ENCODE measurements around the gene PJA2. TPM values are rescaled to one million over a fixed set of nuclear protein-coding genes. Genes with fewer than 3 reads are reported as not detected.

PJA2 gene
- total and polyA plus RNA-seq, 9 donors = 58.8 to 122 (median 109) TPM

DNA sequence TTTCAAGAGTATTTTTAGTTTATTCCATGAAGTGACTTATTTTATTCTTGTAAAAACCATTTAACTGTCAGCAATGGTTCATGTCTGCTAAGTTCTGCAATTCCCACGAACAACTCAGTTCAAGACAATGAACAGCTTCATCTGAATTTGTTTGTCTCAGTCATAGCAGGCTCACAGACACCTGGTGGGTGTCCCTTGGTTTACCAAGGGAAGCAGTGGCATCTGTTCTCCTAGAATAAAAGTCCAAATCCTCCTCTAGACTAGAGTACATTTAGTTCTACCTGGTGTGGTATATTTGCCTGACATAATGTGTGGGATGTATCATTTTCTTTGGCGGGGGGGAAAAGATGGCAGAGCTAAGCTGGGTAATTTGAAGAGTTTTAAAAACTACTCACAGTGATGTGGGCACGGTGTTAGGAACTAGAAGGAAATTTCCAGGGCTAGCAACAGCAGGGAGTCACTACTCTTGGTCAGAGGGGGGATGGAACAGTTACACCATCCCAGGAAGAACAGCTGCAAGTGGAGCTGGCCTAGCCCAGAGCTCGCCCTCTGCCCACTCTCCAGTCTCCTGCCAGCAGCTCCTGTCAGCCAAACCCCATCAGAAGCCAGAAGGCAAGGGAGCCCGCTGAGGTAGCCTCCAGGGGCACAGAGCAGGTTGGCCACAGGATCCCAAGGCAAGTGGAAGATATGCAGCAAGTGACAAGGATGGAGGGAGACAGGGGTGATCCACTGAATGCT is 100.3 kb downstream of the PJA2 start:
- intact Hi-C loops (cut with DNase I) = no loop called here
- Histone ChIP-seq H3K36me3 (no peaks in the 10 kb centered on the region), H3K4me3 (no peak overlapping the region), H3K4me1 (ENCODE audit: insufficient read depth) (peaks cover 1% of the 10 kb centered on the region), H3K9me3 (no peaks in the 10 kb centered on the region), H3K27ac (no peak overlapping the region), H3K27me3 (no peaks in the 10 kb centered on the region)
- no peak for DNase-seq
- TF ChIP-seq POLR2A (IDR thresholded peaks at IDR 0.05) (no peak), EP300 (IDR thresholded peaks at IDR 0.05) (no peak)
- 90 to 94% (median 92%) methylated on average over 5 of the region's 5 CpGs for WGBS, 3 donors

DNA sequence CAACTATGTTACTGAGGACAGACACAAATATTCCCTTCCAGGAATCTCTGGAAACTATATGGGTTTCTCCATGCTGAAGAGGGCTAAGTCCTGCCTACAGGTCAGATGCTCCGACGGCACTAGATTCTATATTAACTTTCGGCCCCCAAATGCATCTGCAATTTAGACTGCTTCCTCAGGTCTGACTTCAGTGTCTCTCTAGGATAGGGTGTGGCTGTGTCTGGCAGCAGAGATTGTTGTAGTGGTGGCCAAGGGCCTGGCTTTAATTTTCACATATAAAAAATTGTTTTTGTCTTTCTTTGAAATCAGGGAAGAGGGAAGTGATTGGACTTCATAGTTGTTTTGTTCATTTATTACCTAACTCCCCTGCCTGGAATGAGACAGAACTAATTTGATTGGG is 101.8 kb downstream of the PJA2 start:
- Histone ChIP-seq H3K4me1 (ENCODE audit: insufficient read depth) (peaks cover 2% of the 10 kb centered on the region), H3K9me3 (no peaks in the 10 kb centered on the region), H3K27ac (no peak overlapping the region), H3K36me3 (no peaks in the 10 kb centered on the region), H3K4me3 (no peak overlapping the region), H3K27me3 (no peaks in the 10 kb centered on the region)
- no peak for DNase-seq
- intact Hi-C loops (cut with DNase I) = no loop called here
- TF ChIP-seq POLR2A (IDR thresholded peaks at IDR 0.05) (no peak), EP300 (IDR thresholded peaks at IDR 0.05) (no peak)
- TF ChIP-seq, protein P1, sequence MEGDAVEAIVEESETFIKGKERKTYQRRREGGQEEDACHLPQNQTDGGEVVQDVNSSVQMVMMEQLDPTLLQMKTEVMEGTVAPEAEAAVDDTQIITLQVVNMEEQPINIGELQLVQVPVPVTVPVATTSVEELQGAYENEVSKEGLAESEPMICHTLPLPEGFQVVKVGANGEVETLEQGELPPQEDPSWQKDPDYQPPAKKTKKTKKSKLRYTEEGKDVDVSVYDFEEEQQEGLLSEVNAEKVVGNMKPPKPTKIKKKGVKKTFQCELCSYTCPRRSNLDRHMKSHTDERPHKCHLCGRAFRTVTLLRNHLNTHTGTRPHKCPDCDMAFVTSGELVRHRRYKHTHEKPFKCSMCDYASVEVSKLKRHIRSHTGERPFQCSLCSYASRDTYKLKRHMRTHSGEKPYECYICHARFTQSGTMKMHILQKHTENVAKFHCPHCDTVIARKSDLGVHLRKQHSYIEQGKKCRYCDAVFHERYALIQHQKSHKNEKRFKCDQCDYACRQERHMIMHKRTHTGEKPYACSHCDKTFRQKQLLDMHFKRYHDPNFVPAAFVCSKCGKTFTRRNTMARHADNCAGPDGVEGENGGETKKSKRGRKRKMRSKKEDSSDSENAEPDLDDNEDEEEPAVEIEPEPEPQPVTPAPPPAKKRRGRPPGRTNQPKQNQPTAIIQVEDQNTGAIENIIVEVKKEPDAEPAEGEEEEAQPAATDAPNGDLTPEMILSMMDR (IDR thresholded peaks at IDR 0.05) = no peak
- 88 to 92% (median 88%) methylated on average over 3 of the region's 3 CpGs for WGBS, 3 donors

GRCh38 chr5:109307456-109307855 is 102.3 kb downstream of the PJA2 start:
- WGBS, 3 donors = 77 to 84% (median 84%) methylated on average over 4 of the region's 4 CpGs
- Histone ChIP-seq H3K27me3 (no peaks in the 10 kb centered on the region), H3K9me3 (no peaks in the 10 kb centered on the region), H3K4me1 (ENCODE audit: insufficient read depth) (peaks cover 2% of the 10 kb centered on the region), H3K27ac (no peak overlapping the region), H3K4me3 (no peak overlapping the region), H3K36me3 (no peaks in the 10 kb centered on the region)
- DNase-seq = no peak
- intact Hi-C loops (cut with DNase I) = no loop called here
- TF ChIP-seq POLR2A (IDR thresholded peaks at IDR 0.05) (no peak), EP300 (IDR thresholded peaks at IDR 0.05) (no peak)
- TF ChIP-seq, protein P1 (IDR thresholded peaks at IDR 0.05) = no peak

GRCh38 chr5:109305352-109305751 is 104.4 kb downstream of the PJA2 start:
- Histone ChIP-seq H3K4me1 (ENCODE audit: insufficient read depth) (peaks cover 2% of the 10 kb centered on the region), H3K9me3 (no peaks in the 10 kb centered on the region), H3K27ac (no peak overlapping the region), H3K36me3 (no peaks in the 10 kb centered on the region), H3K27me3 (no peaks in the 10 kb centered on the region), H3K4me3 (no peak overlapping the region)
- no peak for DNase-seq
- 89 to 95% (median 95%) methylated on average over 2 of the region's 2 CpGs for WGBS, 3 donors
- intact Hi-C loops (cut with DNase I) = no loop called here
- TF ChIP-seq POLR2A (IDR thresholded peaks at IDR 0.05) = no peak

DNA sequence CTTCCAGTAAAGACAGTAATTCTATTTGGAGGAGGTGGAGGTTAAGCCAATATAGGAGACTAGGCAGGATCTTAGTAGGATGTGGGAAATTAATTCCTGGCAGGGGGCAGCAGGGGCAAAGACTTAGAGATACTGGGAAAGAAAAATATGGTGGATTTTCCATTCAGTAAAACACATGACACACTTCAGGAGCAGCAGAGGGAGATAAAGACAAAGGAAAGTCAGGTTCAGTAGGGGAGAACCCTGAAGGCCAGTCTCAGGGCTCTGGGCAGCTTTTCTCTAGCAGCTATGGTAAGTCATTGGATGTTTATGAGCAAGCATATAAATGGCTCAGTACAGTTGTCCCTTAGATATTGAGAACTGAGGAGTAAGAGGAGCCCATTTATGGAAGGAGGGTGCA is 105.5 kb downstream of the PJA2 start:
- TF ChIP-seq, protein P1 (IDR thresholded peaks at IDR 0.05) = no peak
- TF ChIP-seq EP300 (IDR thresholded peaks at IDR 0.05) (no peak), POLR2A (IDR thresholded peaks at IDR 0.05) (no peak)
- H3K27me3 ChIP-seq = no peaks in the 10 kb centered on the region
- H3K36me3 ChIP-seq = no peaks in the 10 kb centered on the region
- no peaks in the 10 kb centered on the region for H3K9me3 ChIP-seq
- DNase-seq = no peak
- H3K27ac ChIP-seq = no peak overlapping the region
- H3K4me1 ChIP-seq (ENCODE audit: insufficient read depth) = peaks cover 2% of the 10 kb centered on the region
- no peak overlapping the region for H3K4me3 ChIP-seq
- intact Hi-C loops (cut with DNase I) = no loop called here
